ENCODE results near the gene PCGF1.
A peak's percentile ranks its signal among the peaks of the same experiment; 100 is the strongest.

Gene PCGF1

DNA sequence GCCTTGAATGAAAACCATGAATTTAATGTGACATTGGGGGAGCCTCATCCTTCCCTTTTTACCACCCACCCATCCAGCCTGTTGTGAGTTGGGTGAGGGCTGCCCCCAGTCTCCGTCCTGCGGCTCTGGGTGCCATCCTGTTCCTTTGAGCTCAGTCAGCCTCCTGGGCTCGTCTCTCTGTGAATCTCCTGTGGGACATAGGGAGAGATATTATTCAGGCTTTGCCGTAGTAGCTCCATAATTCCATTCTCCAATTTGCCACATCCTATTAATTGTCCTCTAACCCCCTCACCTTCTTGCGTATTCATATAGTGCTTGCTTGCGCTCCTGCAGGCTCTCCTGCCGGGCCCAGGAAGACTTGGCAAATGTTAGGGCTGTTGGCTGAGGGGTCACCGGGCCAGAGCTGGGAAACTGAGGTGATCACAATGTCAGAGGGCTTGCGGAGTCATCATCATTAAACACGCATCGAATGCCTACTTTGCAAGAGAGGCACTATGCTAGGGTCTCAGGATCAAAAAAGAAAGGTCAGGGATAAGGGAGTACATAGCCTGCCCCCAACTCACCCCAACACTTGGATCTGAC lies 19.2 kb upstream of the PCGF1 start:
- in situ Hi-C loops (cut with MboI; ENCODE audit: low pct_unique_long_range_greater_than_20kb, low sequenced_read_pairs, unreplicated experiment): no loop called here
- no peak for DNase-seq (ENCODE audit: low spot score)
- TF ChIP-seq, protein P1, sequence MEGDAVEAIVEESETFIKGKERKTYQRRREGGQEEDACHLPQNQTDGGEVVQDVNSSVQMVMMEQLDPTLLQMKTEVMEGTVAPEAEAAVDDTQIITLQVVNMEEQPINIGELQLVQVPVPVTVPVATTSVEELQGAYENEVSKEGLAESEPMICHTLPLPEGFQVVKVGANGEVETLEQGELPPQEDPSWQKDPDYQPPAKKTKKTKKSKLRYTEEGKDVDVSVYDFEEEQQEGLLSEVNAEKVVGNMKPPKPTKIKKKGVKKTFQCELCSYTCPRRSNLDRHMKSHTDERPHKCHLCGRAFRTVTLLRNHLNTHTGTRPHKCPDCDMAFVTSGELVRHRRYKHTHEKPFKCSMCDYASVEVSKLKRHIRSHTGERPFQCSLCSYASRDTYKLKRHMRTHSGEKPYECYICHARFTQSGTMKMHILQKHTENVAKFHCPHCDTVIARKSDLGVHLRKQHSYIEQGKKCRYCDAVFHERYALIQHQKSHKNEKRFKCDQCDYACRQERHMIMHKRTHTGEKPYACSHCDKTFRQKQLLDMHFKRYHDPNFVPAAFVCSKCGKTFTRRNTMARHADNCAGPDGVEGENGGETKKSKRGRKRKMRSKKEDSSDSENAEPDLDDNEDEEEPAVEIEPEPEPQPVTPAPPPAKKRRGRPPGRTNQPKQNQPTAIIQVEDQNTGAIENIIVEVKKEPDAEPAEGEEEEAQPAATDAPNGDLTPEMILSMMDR (IDR thresholded peaks at IDR 0.05; ENCODE audit: extremely low read depth, insufficient read depth, missing control alignments): no peak

DNA sequence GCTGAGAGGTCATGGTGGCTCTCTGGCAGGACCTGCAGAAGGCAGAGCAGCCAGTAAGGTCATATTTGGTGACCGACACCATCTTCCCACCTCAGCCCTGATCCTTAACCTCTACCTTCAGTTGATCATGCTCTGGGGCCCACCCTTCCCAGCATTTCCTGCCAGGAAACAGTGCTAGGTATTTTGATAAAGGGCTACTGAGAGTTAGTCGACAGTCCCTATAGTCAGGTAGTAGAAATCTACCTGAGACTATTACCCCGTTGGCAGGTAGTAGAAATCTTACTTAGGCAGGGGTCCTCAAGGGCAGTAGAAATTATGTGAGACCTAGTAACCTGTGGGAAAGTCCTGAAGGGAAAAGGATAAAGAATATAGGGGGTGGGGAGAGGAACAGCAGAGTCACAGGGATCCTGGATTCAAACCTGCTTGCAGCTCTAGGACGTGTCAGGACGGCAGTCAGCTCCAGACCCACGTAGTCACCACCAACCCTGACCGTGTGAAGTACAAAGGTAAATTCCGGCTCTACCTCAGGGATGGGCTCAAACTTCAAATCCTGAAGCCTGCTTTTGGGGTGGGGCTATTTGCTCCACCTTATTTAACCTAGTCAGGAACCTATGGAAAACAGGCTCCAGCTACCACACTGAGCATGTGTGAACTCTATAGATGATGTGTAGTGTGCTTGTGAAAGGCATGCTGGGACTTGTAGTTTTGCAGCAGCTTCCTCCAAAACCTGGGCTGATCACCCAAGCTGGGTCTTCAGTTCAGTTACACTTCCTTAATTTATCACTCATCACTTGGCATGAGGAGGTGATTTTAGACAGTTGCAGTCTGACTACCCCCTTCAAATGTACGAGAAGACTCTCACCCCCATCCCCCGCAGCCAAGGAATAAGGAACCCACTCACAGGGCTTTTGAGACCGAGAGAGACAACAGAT lies 18.5 kb upstream of the PCGF1 start, which contains the start of gene DQX1:
Gene DQX1 (minus strand): TSS at position 515 of the 932 bp plus-strand sequence. CDS start 502 bp downstream, at position 13.
- in situ Hi-C loops (cut with MboI; ENCODE audit: low pct_unique_long_range_greater_than_20kb, low sequenced_read_pairs, unreplicated experiment): no loop called here
- TF ChIP-seq, protein P1 (IDR thresholded peaks at IDR 0.05; ENCODE audit: extremely low read depth, insufficient read depth, missing control alignments): no peak
- peak; percentile 75 for DNase-seq (ENCODE audit: low spot score)

DNA sequence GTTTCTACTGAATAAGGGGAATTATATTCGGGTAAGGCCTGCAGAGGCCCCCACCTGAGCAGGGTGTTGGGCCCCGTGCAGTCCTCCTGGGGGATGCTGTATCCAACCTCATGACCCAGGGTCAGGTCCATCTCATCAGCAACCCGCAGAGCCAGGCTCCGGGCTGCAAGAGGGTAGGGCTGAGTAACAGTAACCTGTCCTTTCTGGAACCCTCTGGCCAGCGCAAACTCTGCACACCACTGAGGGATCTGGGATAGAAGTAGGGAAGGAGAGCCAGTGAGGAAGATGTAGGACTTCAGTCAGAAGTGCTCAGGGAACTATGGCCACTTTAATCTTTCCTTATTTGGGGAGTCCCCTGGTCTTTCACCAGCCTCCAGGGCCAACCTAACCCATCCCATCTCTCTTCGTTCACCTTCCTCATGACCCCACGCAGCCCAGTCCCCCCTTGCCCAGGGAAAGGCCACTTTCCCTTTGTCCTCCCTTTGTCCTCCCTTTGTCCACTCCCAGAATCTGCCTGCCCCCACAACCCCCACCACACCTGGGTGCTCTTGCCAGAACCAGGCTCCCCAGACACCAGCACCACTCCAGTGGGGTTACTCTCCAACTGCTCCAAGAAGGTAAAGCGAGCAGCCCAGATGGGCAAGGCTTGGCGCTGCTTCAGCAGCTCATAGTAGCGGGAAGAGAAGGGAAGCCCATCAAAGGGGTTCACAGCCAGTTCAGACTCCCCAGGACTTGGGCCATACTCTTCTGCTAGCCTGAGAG lies 17.6 kb upstream of the PCGF1 start:
- in situ Hi-C loops (cut with MboI; ENCODE audit: low pct_unique_long_range_greater_than_20kb, low sequenced_read_pairs, unreplicated experiment): no loop called here
- TF ChIP-seq, protein P1 (IDR thresholded peaks at IDR 0.05; ENCODE audit: extremely low read depth, insufficient read depth, missing control alignments): no peak
- DNase-seq (ENCODE audit: low spot score): no peak

DNA sequence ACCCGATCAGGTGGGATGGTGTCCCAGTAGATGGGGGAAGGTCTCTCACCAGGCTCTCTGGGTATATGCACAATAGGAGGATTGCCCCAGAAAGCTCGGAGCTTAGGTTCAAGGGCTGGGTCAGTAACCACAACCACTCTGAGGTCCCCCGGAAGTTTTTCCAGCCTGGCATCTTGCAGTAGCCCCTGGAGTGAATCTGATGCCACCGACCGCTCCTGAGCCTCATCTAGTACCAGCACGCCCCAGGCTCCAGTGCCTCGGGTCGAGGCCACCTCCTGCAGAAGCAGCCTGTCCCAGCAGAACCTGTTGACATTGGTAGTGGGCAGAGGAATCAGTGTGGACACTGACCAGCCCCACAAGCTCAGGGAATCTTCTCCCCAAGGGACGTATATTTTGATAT lies 16.5 kb upstream of the PCGF1 start:
- in situ Hi-C loops (cut with MboI; ENCODE audit: low pct_unique_long_range_greater_than_20kb, low sequenced_read_pairs, unreplicated experiment): no loop called here
- DNase-seq (ENCODE audit: low spot score): no peak
- TF ChIP-seq, protein P1 (IDR thresholded peaks at IDR 0.05; ENCODE audit: extremely low read depth, insufficient read depth, missing control alignments): no peak

DNA sequence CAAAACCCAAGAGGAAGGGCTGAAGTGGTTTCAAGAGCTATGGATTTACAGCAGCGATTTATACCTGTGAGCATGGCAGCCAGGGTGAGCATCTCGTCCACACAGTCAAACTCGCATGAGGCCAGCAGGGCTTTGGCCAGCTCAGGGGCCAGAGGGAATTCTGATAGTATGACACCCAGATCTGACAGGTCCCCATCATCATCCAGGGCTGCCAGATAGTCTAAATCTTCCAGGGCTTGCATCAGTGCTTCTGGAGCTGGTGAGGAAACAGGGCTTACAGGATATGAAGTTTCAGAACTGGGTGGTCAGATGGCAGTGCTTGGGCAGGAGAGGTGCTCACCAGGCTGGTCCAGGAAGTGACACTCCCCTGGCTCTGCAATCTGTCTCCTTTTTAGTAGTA lies 15.0 kb upstream of the PCGF1 start:
- TF ChIP-seq, protein P1 (IDR thresholded peaks at IDR 0.05; ENCODE audit: extremely low read depth, insufficient read depth, missing control alignments): no peak
- DNase-seq (ENCODE audit: low spot score): no peak
- in situ Hi-C loops (cut with MboI; ENCODE audit: low pct_unique_long_range_greater_than_20kb, low sequenced_read_pairs, unreplicated experiment): no loop called here

DNA sequence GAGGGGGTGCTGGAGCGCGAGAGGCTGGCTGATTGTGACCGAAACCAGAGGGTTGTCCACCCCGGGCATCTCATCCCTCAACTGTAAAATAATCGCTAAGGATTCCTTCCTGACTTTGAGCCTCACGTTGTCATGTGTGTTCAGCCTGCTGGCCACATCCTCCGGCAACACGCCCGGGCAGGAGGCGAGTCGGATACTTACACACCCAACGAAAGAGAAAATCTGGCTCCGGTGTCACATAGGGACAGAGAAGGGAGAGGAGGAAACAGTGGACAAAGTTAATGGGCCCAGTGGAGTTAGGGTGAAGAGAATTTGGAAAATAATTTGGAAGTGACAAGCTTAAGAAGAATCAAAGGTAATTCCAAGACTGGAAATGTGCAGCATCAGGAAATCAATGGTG lies 9.2 kb upstream of the PCGF1 start:
- DNase-seq (ENCODE audit: low spot score): no peak
- TF ChIP-seq, protein P1 (IDR thresholded peaks at IDR 0.05; ENCODE audit: extremely low read depth, insufficient read depth, missing control alignments): no peak
- in situ Hi-C loops (cut with MboI; ENCODE audit: low pct_unique_long_range_greater_than_20kb, low sequenced_read_pairs, unreplicated experiment): no loop called here
